IMR-90 (cell line): ENCODE results near the gene DEFB110.

Experiments used
- CEBPB ChIP-seq: IDR thresholded peaks from 2 replicates; pipeline ENCODE4 v1.6.1; 2012; ENCODE audit warnings: low read depth, low read length, improper control_type of control experiment
- FOS ChIP-seq: fragments of 150-350 bp; IDR thresholded peaks from 2 replicates; pipeline ENCODE4 v1.6.1; 2016; ENCODE audit warnings: low read depth, low read length
- MAFK ChIP-seq: IDR thresholded peaks from 2 replicates; pipeline ENCODE4 v1.6.1; 2012; ENCODE audit warnings: low read depth, low read length, improper control_type of control experiment
- MXI1 ChIP-seq: IDR thresholded peaks from 2 replicates; pipeline ENCODE4 v1.6.1; 2012; ENCODE audit warnings: low read depth, mild to moderate bottlenecking, low read length, moderate library complexity, borderline replicate concordance
- NFE2L2 ChIP-seq: fragments of 150-350 bp; IDR thresholded peaks from 2 replicates; pipeline ENCODE4 v1.6.1; 2016; ENCODE audit warnings: low read depth, mild to moderate bottlenecking, low read length
- POLR2A ChIP-seq: IDR thresholded peaks from 2 replicates; pipeline ENCODE4 v1.6.1; 2012; ENCODE audit warnings: mild to moderate bottlenecking, low read depth, low read length
- RAD21 ChIP-seq: IDR thresholded peaks from 2 replicates; pipeline ENCODE4 v1.6.1; 2012; ENCODE audit warnings: low read length, improper control_type of control experiment
- RCOR1 ChIP-seq: IDR thresholded peaks from 2 replicates; pipeline ENCODE4 v1.6.1; 2012; ENCODE audit warnings: mild to moderate bottlenecking, low read length, improper control_type of control experiment; ENCODE audit not compliant: insufficient replicate concordance
- RFX5 ChIP-seq: IDR thresholded peaks from 2 replicates; pipeline ENCODE4 v1.8.0; 2012; ENCODE audit warnings: low read depth, mild to moderate bottlenecking, low read length, moderate library complexity
- SMC3 ChIP-seq: fragments of 150-350 bp; IDR thresholded peaks from 2 replicates; pipeline ENCODE4 v1.6.1; 2016; ENCODE audit warnings: low read depth, mild to moderate bottlenecking, antibody characterized with exemption, low read length, moderate library complexity
- TF ChIP-seq, protein P1 (sequence below): conservative IDR thresholded peaks from 2 replicates; pipeline ENCODE4 v1.5.1; 2012; ENCODE audit warnings: mild to moderate bottlenecking, low read depth, low read length, improper control_type of control experiment
- TF ChIP-seq, protein P2 (sequence below): fragments of 150-350 bp; IDR thresholded peaks from 2 replicates; pipeline ENCODE4 v1.6.1; 2017; ENCODE audit warnings: mild to moderate bottlenecking, antibody characterized with exemption, low read length, low read depth
- TF ChIP-seq, protein P3 (sequence below): fragments of 150-350 bp; IDR thresholded peaks from 2 replicates; pipeline ENCODE4 v1.6.1; 2016; ENCODE audit warnings: low read depth, mild to moderate bottlenecking, low read length, moderate library complexity, borderline replicate concordance

DNA sequence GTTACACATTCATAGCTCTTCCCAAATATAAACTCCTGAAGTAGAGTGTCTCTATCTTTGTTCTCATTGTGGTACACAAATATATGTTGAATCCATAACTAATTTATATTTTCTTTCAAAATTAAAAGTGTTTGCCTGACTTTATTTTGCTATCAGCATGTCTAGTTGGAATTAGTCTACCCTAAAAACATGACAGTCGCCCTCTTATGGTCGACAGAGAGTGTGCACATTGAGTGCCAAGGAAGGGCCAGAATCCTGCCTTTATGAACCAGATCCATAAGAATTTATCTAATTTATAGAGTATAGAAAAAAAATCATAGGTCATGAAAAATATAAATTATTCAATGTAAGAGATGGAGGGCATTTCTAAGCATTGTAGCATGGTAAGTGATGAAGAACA, 40.3 kb upstream of the DEFB110 start:
- TF ChIP-seq, protein P1, sequence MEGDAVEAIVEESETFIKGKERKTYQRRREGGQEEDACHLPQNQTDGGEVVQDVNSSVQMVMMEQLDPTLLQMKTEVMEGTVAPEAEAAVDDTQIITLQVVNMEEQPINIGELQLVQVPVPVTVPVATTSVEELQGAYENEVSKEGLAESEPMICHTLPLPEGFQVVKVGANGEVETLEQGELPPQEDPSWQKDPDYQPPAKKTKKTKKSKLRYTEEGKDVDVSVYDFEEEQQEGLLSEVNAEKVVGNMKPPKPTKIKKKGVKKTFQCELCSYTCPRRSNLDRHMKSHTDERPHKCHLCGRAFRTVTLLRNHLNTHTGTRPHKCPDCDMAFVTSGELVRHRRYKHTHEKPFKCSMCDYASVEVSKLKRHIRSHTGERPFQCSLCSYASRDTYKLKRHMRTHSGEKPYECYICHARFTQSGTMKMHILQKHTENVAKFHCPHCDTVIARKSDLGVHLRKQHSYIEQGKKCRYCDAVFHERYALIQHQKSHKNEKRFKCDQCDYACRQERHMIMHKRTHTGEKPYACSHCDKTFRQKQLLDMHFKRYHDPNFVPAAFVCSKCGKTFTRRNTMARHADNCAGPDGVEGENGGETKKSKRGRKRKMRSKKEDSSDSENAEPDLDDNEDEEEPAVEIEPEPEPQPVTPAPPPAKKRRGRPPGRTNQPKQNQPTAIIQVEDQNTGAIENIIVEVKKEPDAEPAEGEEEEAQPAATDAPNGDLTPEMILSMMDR, result no peak; the same call in 1 of the 2 replicates
- TF ChIP-seq SMC3 (no peak), RFX5 (no peak), POLR2A (no peak), CEBPB (no peak), NFE2L2 (no peak), RCOR1 (no peak), RAD21 (no peak), MAFK (no peak), FOS (no peak), MXI1 (no peak)
- TF ChIP-seq, protein P2, sequence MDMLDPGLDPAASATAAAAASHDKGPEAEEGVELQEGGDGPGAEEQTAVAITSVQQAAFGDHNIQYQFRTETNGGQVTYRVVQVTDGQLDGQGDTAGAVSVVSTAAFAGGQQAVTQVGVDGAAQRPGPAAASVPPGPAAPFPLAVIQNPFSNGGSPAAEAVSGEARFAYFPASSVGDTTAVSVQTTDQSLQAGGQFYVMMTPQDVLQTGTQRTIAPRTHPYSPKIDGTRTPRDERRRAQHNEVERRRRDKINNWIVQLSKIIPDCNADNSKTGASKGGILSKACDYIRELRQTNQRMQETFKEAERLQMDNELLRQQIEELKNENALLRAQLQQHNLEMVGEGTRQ, result no peak
- TF ChIP-seq, protein P3, sequence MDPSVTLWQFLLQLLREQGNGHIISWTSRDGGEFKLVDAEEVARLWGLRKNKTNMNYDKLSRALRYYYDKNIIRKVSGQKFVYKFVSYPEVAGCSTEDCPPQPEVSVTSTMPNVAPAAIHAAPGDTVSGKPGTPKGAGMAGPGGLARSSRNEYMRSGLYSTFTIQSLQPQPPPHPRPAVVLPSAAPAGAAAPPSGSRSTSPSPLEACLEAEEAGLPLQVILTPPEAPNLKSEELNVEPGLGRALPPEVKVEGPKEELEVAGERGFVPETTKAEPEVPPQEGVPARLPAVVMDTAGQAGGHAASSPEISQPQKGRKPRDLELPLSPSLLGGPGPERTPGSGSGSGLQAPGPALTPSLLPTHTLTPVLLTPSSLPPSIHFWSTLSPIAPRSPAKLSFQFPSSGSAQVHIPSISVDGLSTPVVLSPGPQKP, result no peak
